Mucosa of stomach (tissue), 1 donor: Measurements from ENCODE around the gene KRTAP4-11.
"Not testable (repeated sequence)": the region's sequence is repeated elsewhere in the genome, so short reads cannot be mapped to it uniquely, and the experiment has no call there.

ENCODE experiments used
- H3K27me3 ChIP-seq: one replicate; pipeline ENCODE4 v1.7.0; 2013; ENCODE audit warnings: mild to moderate bottlenecking, low read length; ENCODE audit not compliant: control insufficient read depth, insufficient read depth
- H3K36me3 ChIP-seq: one replicate; pipeline ENCODE4 v1.7.0; 2013; ENCODE audit warnings: low read length; ENCODE audit not compliant: control insufficient read depth, insufficient read depth
- H3K4me1 ChIP-seq: one replicate; pipeline ENCODE4 v1.7.0; 2013; ENCODE audit warnings: mild to moderate bottlenecking, low read length; ENCODE audit not compliant: control insufficient read depth, insufficient read depth
- H3K4me3 ChIP-seq: one replicate; pipeline ENCODE4 v1.7.0; 2013; ENCODE audit warnings: low read length
- H3K9ac ChIP-seq: one replicate; pipeline ENCODE4 v1.7.0; 2013; ENCODE audit warnings: mild to moderate bottlenecking, low read length, moderate library complexity
- H3K9me3 ChIP-seq: one replicate; pipeline ENCODE4 v1.7.0; 2013; ENCODE audit warnings: mild to moderate bottlenecking, low read length, moderate library complexity; ENCODE audit not compliant: control insufficient read depth
- donor health status: Pancreatic carcinoma.

KRTAP4-11 gene

DNA sequence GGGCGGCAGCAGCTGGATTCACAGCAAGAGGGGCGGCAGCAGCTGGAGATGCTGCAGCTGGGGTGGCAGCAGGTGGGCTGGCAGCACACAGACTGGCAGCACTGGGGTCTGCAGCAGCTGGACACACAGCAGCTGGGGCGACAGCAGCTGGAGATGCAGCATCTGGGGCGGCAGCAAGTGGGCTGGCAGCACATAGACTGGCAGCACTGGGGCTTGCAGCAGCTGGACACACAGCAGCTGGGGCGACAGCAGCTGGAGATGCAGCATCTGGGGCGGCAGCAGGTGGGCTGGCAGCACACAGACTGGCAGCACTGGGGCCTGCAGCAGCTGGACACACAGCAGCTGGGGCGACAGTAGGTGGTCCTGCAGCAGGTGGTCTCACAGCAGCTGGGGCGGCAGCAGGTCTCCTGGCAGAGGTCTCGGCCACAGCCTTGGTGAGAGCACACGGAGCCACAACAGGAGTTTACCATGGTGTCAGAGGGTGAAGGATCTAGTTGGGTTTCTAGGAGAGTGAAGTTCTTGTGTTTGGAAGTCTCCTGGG is at the start of gene KRTAP4-11:
TSS of gene KRTAP4-11 (minus strand) at position 528 of the 541 bp plus-strand sequence. CDS start at position 470, 58 bp downstream.
- not testable (repeated sequence) for H3K9me3 ChIP-seq, H3K4me1 ChIP-seq, H3K36me3 ChIP-seq, H3K9ac ChIP-seq, H3K27me3 ChIP-seq, H3K4me3 ChIP-seq

DNA sequence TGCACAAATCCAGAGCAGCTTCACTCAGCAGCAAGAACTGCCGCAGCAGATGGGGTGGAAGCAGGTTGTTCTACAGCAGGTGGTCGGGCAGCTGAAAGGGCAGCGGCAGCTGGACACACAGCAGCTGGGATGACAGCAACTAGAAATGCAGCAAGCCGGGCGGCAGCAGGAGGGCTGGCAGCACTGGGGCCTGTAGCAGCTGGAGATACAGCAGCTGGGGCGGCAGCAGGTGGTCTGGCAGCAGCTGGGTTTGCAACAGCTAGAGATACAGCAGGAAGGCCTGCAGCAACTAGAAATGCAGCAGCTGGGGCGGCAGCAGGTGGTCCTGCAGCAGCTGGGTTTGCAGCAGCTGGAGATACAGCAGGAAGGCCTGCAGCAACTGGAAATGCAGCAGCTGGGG is 49.4 kb upstream of the KRTAP4-11 start:
- Histone ChIP-seq H3K4me3 (no peak overlapping the region), H3K27me3 (no peaks in the 10 kb centered on the region), H3K36me3 (no peaks in the 10 kb centered on the region), H3K4me1 (no peaks in the 10 kb centered on the region), H3K9ac (no peak overlapping the region), H3K9me3 (no peaks in the 10 kb centered on the region)

DNA sequence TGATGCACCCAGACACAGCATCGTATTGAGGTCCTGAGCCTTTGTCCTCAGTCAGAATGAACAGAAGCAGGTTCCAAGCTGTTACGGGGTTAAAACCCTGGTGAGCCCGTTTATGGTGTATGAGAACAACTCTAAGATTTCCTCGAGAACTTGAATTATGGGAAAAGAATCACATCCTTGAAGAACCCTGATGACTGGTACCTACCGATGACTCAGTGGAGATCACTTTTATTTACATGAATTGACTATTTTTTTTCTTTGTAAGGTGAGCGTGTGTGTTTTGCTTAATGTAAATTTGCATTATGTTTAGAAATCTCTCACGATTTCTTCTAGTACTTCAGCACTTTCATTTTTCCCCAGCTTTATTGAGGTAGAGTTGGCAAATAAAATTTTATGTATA is 45.7 kb upstream of the KRTAP4-11 start:
- Histone ChIP-seq H3K4me3 (no peak overlapping the region), H3K9ac (no peak overlapping the region), H3K9me3 (no peaks in the 10 kb centered on the region), H3K4me1 (no peaks in the 10 kb centered on the region), H3K36me3 (no peaks in the 10 kb centered on the region), H3K27me3 (no peaks in the 10 kb centered on the region)

GRCh38 chr17:41160648-41161047 is 42.5 kb upstream of the KRTAP4-11 start, which contains the start of gene KRTAP4-4:
Gene KRTAP4-4, minus strand, starts transcription at chr17:41160748. Its CDS starts 57 bp downstream, at chr17:41160691.
- H3K4me3 ChIP-seq: no peak within 1 kb of the TSS
- H3K4me1 ChIP-seq: no peaks in the 10 kb centered on the region
- no peaks in the 10 kb centered on the region for H3K27me3 ChIP-seq
- H3K9ac ChIP-seq: no peak within 1 kb of the TSS
- no peaks in the 10 kb centered on the region for H3K36me3 ChIP-seq
- no peaks in the 10 kb centered on the region for H3K9me3 ChIP-seq

- not testable (repeated sequence) for H3K4me3 ChIP-seq, H3K9me3 ChIP-seq, H3K27me3 ChIP-seq, H3K4me1 ChIP-seq, H3K9ac ChIP-seq, H3K36me3 ChIP-seq
Observed at GRCh38 chr17:41160190-41160589, 42.0 kb upstream of the KRTAP4-11 start.

DNA sequence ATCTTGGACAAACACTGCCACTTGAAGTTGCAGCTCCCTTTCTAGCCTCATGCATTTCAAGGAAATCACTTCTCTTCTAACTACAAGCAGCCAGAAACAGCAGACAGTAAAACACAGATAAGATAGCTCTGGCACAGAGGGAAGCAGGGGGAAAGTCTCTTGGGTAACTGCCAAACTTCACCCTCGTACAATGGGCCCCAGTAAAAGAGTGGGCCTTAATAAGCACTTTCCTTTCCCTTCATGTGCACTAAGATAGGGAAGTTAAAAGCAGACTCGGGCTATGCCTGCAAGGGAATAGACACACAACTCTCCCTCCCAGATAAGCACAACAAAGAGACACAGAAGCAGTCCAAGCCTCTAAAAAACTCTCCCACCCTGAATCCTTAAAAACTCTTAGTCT is 35.7 kb upstream of the KRTAP4-11 start:
- H3K27me3 ChIP-seq: no peaks in the 10 kb centered on the region
- H3K9me3 ChIP-seq: no peaks in the 10 kb centered on the region
- no peak overlapping the region for H3K4me3 ChIP-seq
- H3K9ac ChIP-seq: no peak overlapping the region
- H3K4me1 ChIP-seq: no peaks in the 10 kb centered on the region
- H3K36me3 ChIP-seq: no peaks in the 10 kb centered on the region

- H3K9me3 ChIP-seq: no peaks in the 10 kb centered on the region
- no peaks in the 10 kb centered on the region for H3K27me3 ChIP-seq
- H3K4me3 ChIP-seq: no peak overlapping the region
- no peaks in the 10 kb centered on the region for H3K36me3 ChIP-seq
- no peaks in the 10 kb centered on the region for H3K4me1 ChIP-seq
- H3K9ac ChIP-seq: no peak overlapping the region
Observed at GRCh38 chr17:41151525-41151924, 33.4 kb upstream of the KRTAP4-11 start.

GRCh38 chr17:41150026-41150425 is 31.9 kb upstream of the KRTAP4-11 start:
- Histone ChIP-seq H3K9ac (no peak overlapping the region), H3K27me3 (no peaks in the 10 kb centered on the region), H3K4me1 (no peaks in the 10 kb centered on the region), H3K36me3 (no peaks in the 10 kb centered on the region), H3K9me3 (no peaks in the 10 kb centered on the region), H3K4me3 (no peak overlapping the region)

GRCh38 chr17:41149652-41149985 is 31.4 kb upstream of the KRTAP4-11 start, which contains the start of gene KRTAP4-5:
Gene KRTAP4-5, minus strand, starts transcription at chr17:41149825. Its CDS starts 58 bp downstream, at chr17:41149767.
- Histone ChIP-seq H3K4me3 (no peak within 1 kb of the TSS), H3K9me3 (no peaks in the 10 kb centered on the region), H3K9ac (no peak within 1 kb of the TSS), H3K36me3 (no peaks in the 10 kb centered on the region), H3K27me3 (no peaks in the 10 kb centered on the region), H3K4me1 (no peaks in the 10 kb centered on the region)

DNA sequence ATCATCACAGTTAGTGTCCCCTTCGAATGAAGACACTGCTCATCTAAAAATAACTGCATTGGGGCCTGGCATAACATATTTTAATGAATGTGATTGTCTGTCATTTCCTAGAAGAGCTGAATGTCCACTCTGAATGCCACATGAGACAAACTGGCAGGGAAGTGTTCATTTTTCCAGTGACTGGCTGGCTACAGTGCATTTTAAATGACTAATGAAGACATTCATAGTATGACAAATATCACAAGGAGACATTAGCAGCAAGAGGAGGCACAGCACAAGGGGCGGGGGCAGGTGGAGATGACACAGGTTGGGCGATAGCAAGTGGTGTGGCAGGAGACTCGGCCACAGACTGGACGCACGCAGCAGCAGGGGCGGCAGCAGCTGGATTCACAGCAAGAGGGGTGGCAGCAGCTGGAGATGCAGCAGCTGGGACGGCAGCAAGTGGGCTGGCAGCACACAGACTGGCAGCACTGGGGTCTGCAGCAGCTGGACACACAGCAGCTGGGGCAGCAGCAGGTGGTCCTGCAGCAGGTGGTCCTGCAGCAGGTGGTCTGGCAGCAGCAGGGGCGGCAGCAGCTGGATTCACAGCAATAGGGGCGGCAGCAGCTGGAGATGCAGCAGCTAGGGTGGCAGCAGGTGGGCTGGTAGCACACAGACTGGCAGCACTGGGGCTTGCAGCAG is 30.9 kb upstream of the KRTAP4-11 start:
- H3K9me3 ChIP-seq, H3K4me1 ChIP-seq, H3K36me3 ChIP-seq, H3K9ac ChIP-seq, H3K4me3 ChIP-seq, H3K27me3 ChIP-seq: not testable (repeated sequence)

DNA sequence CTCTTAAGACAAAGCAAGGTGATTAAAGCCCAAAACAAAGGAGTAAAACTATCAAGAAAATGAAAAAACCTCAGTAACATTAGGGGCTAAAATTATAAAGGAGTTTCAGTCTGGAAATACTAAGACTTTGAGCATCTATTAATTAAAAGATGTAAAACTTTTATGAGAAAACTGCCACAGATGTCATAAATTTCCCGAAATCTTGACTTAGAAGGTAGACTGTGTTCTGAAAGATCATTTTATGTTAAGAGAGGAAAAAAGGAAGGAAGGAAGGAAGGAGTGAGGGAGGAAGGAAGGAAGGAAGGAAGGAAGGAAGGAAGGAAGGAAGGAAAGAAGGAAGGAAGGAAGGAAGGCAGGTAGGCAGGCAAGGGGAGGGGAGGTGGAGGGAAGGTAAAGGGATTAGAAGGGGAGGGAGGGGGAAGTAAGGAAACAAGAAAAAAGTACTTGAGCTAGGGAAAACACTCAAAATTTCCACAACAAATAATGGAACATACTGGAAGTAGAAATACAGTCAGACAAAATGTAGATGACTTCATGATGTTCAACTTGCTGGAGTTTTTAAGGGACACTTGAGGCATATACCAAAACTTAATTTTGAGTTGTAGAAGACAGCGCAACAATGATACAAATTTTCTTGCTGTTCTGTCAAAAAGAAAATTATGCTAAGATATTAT is 29.5 kb upstream of the KRTAP4-11 start:
- Histone ChIP-seq H3K27me3 (no peaks in the 10 kb centered on the region), H3K4me3 (no peak overlapping the region), H3K4me1 (no peaks in the 10 kb centered on the region), H3K9ac (no peak overlapping the region), H3K36me3 (no peaks in the 10 kb centered on the region), H3K9me3 (no peaks in the 10 kb centered on the region)

DNA sequence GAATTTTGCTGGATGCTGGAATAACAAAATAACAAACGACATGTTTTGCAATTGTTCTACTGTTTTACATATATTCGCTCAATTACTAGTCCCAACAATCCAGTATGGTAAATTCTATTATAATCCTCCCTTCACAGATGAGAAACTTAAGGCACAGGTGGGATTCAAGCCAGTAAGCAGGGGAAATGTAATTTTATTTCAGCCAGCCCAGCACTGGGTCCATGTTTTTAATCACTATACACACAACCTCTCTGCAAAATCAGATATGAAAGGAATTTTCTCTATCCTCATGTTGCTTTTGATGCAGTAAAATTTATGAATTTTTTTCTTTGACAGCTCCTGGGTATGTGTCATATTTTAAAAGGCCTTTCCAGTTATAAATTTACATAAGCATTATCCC is 27.1 kb upstream of the KRTAP4-11 start:
- Histone ChIP-seq H3K36me3 (no peaks in the 10 kb centered on the region), H3K4me1 (no peaks in the 10 kb centered on the region), H3K9me3 (no peaks in the 10 kb centered on the region), H3K4me3 (no peak overlapping the region), H3K9ac (no peak overlapping the region), H3K27me3 (no peaks in the 10 kb centered on the region)
